Medulla oblongata (tissue), 1 donor: ENCODE data around the gene ERGIC3.

Source experiments
- DNase-seq: peaks from one replicate; pipeline ENCODE4 v3.0.0-alpha.2; 2015; ENCODE audit errors: extremely low spot score

Gene ERGIC3

DNA sequence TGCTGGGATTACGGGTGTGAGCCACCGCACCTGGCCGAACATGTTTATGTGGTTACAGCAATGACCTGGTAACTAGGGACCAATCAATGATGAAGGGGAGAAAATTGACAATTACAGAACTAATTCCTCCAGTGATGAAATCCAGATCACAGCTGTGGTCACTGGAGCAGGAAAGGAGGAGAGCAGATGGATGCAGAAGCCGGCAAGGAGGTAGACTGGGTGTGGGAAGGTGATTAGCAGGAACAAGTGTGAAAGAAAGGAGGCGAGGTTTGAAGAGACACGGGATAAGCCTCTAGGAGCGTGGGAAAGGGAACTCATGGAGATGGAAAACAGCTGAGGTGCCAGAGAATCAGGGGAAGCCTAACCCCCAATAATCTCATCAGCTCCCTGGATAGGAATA, 56.6 kb downstream of the ERGIC3 start:
- DNase-seq: no peak

DNA sequence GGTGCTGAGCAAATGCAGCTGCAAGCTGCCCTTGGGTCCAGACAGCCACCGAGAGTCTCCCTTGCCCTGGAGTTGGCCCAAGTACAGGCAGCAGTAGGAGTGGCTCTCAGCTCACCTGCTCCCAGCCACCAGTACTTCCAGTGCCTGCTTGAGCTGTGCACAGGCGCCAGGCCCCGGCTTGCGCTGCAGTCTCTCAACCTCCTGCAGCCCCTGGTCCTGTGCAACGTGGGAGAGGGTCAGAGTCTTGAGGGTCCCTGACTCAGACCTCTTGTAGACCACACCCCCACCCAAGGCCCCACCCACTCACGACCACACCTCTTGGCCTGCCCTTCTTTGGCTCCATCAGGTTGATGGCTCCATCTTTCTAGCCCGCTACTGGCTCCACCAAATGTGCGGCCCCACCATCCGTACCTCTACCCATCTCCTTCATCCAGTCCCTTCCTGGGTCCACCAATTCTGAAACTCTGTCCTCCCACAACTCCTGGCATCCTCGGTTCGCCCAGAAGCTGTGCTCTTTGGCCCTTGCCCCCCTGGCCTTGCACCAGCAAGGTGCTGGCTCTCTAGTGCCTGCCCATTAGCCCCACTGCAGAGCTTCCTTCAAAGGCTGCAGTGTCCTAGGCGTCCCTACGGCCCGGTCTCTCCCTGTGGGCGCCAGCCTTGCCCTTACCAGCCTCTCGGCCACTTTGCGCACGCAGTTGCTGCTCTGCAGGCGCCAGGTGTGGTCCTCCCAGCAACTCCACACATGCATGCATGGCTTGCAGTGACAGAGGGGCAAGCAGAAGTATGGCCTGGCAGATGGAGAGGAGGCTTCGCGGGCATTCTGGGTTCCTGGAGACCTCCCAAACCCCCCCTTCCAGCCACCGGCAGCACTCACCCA, 57.3 kb downstream of the ERGIC3 start:
- DNase-seq: no peak

- DNase-seq: no peak
Measured at GRCh38 chr20:35599776-35600120, 57.9 kb downstream of the ERGIC3 start.

DNA sequence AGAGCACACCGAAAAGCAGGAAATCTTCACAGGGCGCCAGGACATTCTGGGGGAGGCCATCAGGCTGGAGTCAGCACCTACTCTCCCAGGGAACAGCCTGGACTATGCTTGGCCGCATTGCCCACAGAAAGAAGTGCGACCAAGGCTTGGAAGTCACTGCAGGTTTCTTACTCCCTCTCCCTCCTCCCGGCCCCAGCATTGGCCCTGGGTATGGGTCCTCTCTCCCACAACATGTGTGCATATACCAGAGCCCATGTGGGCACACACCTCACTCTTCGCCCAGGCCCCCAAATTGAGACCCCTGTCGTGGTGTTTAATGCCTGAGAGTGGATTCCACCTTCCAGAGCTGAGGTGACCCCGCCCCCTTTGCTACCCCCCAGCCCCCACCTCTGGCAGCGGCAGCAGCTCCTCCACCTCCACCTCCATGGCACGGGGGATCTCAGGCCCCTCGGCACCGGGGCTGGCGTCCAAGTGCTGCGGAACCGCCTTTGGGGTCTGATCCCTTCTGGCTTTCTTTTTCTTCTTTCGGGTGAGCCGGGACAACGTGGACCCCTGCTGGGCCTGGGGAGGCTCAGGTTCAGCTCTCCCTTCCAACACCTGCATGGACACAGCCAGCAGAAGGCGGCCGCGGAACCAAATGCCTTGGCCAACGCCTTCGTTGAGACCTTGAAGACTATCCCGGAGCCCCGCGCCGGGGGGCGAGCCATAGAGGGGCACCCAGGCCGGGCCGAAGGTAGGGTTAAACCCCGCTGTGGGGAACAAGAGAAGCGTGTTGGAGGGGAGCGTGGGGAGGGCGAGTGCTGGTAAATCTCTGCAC, 58.5 kb downstream of the ERGIC3 start:
- no peak for DNase-seq

GRCh38 chr20:35600993-35601973, 59.4 kb downstream of the ERGIC3 start:
- DNase-seq: peak; percentile 51

GRCh38 chr20:35601990-35602389, 60.1 kb downstream of the ERGIC3 start:
- no peak for DNase-seq

- no peak for DNase-seq
Measured at GRCh38 chr20:35602851-35603495, 61.1 kb downstream of the ERGIC3 start.

GRCh38 chr20:35603695-35604448, 62.0 kb downstream of the ERGIC3 start:
- no peak for DNase-seq

DNA sequence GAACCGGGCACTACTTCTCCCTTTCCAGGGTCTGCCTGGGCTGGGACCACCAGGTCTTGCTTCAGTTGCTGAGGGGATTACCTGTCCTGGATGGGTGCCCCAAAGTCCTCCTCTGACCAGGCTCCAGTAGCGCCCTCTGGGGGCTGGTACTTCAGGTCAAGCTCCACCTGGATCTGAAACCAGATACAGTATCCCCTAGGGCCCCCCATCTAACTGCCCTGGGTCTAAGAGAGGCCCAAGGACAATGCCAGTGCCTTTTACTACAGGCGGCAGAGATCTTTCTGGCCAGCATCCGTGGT, 62.5 kb downstream of the ERGIC3 start:
- no peak for DNase-seq

DNA sequence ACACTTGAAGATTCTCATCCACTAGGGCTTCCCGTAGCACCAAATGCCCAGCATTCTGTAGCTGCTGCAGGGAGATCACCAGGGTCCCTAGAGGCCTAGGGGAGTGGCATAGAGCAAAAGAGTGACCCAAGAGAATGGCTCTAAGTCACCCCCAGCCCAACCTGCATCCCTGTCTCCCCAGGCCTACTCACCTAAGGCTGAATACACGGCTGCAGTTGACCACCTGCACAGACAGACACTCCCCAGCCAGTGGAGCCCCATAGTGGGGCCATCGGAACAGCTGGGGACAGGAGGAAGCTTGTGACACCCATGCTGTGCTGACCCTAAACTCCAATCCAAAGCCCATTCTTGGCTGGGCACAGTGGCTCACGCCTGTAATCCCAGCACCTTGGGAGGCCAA, 64.2 kb downstream of the ERGIC3 start:
- DNase-seq: no peak
